LNCaP clone FGC (cell line): Measurements from ENCODE around the gene NR3C2.

Source experiments
- DNase-seq: peaks from one replicate; pipeline ENCODE4 v3.0.0-alpha.2; 2011; ENCODE audit warnings: low read depth
- H3K4me3 ChIP-seq: 2 replicates; pipeline ENCODE4 v1.5.1; 2011; ENCODE audit warnings: mild to moderate bottlenecking, low read depth, low read length, control low read depth
- TF ChIP-seq, protein P1 (sequence below): IDR thresholded peaks from 2 replicates; pipeline ENCODE4 v1.5.1; 2012; ENCODE audit warnings: mild to moderate bottlenecking; ENCODE audit not compliant: control insufficient read depth, insufficient read depth; ENCODE audit errors: extremely low read depth

NR3C2 gene

GRCh38 chr4:148055844-148056243, 386.4 kb downstream of the NR3C2 start:
- no peak overlapping the region for H3K4me3 ChIP-seq
- TF ChIP-seq, protein P1, sequence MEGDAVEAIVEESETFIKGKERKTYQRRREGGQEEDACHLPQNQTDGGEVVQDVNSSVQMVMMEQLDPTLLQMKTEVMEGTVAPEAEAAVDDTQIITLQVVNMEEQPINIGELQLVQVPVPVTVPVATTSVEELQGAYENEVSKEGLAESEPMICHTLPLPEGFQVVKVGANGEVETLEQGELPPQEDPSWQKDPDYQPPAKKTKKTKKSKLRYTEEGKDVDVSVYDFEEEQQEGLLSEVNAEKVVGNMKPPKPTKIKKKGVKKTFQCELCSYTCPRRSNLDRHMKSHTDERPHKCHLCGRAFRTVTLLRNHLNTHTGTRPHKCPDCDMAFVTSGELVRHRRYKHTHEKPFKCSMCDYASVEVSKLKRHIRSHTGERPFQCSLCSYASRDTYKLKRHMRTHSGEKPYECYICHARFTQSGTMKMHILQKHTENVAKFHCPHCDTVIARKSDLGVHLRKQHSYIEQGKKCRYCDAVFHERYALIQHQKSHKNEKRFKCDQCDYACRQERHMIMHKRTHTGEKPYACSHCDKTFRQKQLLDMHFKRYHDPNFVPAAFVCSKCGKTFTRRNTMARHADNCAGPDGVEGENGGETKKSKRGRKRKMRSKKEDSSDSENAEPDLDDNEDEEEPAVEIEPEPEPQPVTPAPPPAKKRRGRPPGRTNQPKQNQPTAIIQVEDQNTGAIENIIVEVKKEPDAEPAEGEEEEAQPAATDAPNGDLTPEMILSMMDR, result no peak
- peak; percentile 92 for DNase-seq

DNA sequence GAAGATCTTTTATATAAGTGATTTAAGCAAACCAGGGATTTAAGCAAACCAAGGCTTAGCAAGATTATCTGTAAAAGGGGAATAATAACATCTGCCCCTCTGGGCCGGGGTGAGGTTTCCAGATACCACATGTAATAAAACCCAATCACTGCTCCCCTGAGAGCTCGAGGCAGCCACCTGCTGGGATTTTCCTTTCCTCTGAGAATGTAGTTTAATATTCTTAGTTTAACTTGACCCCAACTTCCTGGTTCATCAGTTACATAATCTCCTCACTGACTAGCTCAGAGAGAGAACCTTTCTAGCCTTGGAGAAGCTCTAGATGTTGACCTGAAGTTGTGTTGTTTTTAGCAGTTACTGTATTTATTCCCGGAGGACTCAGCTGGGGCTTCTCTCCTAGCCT, 387.9 kb downstream of the NR3C2 start:
- no peak for DNase-seq
- no peak overlapping the region for H3K4me3 ChIP-seq
- TF ChIP-seq, protein P1, result peak; percentile 23; the same call in 1 of the 2 replicates

DNA sequence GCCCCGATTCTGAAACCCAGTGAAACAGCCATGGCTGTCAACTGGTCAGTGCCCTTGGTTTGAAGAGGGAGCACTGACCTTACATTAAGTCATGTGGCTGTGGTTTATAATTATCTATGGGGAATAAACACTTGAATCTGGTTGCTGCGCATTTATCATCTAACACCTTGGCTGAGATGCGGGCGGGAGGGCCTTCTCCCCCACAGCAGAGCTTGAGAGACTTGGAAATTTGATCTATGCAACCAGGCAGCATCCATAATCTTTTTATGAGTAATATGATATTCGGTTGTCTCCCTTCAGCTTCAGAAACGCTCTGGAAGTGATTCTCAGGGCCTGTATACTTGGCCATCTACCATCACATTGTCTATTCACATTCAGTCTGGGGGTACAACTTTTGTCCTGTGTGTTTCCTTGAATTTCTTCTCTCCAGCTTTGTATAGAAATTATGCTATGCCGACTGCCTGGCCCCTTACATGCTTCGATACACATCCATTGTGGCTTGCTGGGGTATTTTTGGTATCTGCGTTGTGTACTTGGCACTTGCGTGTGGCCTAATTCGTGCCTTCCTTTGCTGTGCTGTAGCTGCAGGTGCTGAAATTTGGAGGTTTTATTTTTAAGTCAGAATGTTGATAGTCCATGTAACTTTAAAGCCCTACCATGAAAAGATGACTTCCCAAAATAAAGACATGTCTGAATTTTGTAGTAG, 388.8 kb downstream of the NR3C2 start:
- no peak overlapping the region for H3K4me3 ChIP-seq
- DNase-seq, result no peak
- TF ChIP-seq, protein P1, result no peak

DNA sequence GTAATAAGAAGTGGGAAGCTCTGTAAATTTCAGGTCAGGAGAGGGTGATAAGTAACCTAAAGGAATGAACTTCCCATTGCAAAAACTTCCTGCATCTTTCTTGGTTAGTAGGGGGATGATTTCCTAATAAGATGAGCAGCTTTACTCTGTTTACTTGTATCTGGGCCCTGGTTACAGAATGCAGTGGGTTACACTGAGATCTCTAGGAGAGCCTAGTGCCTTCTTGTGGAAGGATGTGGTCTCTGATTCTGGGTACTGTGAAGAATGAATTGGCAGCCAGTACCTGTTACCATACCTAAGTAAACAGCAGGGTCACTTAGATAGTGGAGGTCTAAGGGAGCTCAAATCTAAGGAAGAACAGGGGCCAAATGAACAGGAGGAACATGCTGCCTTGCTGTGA, 389.8 kb downstream of the NR3C2 start:
- DNase-seq, result no peak
- TF ChIP-seq, protein P1, result no peak

DNA sequence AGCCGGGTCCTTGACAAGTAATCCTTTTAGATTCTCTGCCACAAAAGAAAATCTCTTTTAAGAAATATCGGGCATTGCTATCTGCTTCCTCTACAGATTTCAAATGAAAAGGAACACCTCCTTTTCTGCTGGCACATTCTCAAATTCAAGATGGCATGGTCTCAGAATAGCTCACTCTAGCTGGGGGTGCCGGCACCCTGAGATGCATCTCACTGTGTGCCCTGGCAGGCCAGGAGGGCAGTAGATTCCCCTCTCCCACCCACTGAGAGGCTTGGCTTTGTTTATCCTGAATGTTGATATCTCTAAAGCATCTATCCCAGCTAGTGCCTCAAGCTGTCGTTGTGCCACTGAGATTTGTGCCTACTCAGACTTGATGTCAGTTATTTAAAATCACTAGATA, 390.8 kb downstream of the NR3C2 start:
- TF ChIP-seq, protein P1, result no peak
- no peak overlapping the region for H3K4me3 ChIP-seq
- no peak for DNase-seq

More for the DNA sequence above, 389.8 kb downstream of the NR3C2 start:
- no peak overlapping the region for H3K4me3 ChIP-seq

GRCh38 chr4:148048598-148048997, 393.6 kb downstream of the NR3C2 start:
- H3K4me3 ChIP-seq, result no peak overlapping the region
- TF ChIP-seq, protein P1, result no peak
- no peak for DNase-seq

DNA sequence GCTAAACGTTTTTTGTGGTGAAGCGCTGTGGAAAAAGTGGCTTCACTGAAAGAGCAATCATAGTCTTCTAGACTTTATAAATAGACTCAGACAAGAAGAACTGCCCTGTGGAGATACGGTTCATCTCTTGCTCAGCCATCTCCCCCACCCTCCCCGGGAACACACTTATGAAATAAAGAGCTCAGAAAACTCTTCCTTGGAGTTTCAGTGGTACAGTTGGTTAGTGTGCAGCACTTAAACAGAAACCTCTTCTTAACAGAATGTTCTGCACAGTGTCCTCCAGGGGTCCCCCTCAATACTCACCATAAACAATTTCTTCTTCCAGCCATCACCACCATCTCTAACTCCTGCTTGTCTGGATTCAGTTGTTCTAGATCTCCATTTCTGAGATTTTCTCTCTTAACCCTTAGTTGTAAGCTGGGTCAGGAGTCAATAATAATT, 397.3 kb downstream of the NR3C2 start:
- DNase-seq, result no peak
- no peak overlapping the region for H3K4me3 ChIP-seq
- TF ChIP-seq, protein P1, result 0 out of 2 replicates have a peak, but pooled peaks have one; percentile 7
